HCT116 (cell line): ENCODE measurements around the gene PSTPIP2. TPM values are rescaled to one million over a fixed set of nuclear protein-coding genes. Genes with fewer than 3 reads are reported as not detected.

Experiments
- ATAC-seq: fragments of 200-7000 bp; cut with Tn5 transposase; 2 replicates; pipeline ENCODE4 v1.9.1; 2020; ENCODE audit warnings: mild to moderate bottlenecking, moderate library complexity
- BruUV-seq: library from RNA; stranded (reverse); fragments of 400-500 nt; replicated peaks from 2 replicates; lab custom pipeline; 2021; lab: Mats Ljungman, UMichigan
- CTCF ChIA-PET: fragments of 300-600 bp; sonication (Branson Sonifier 250); formaldehyde crosslinking; loops from one replicate; lab custom pipeline; 2021; ENCODE audit warnings: antibody characterized with exemption; lab: Charles Lee
- POLR2A ChIA-PET: fragments of 300-600, 350-600 bp; sonication (Branson Sonifier 250); formaldehyde crosslinking; loops from one replicate; lab custom pipeline; 2021; ENCODE audit warnings: antibody characterized with exemption; lab: Charles Lee
- RAD21 ChIA-PET, 2 experiments: fragments of 300-600 bp; sonication (Branson Sonifier 250); formaldehyde crosslinking; loops; one replicate each; lab custom pipeline; 2023; ENCODE audit warnings: low total read pairs in 2 of 2; ENCODE audit not compliant: uncharacterized antibody in 2 of 2, unreplicated experiment in 2 of 2, low non-redundant PET in 1 of 2; lab: Charles Lee
- DNase-seq: peaks from one replicate; pipeline ENCODE4 v3.0.0-alpha.2; 2010; ENCODE audit warnings: low read depth, low spot score
- H2AFZ ChIP-seq: fragments of 200-600 bp; shearing (Covaris generic), sonication (generic); 2 replicates; pipeline ENCODE4 v1.6.1; 2017; ENCODE audit warnings: low read depth, mixed run types, mixed read lengths, antibody characterized with exemption, low read length; ENCODE audit not compliant: poor library complexity, severe bottlenecking
- H3K27ac ChIP-seq: 2 replicates; pipeline ENCODE4 v1.5.1; 2012; ENCODE audit warnings: low read depth, low read length
- H3K27me3 ChIP-seq: fragments of 200-600 bp; sonication (generic); 2 replicates; pipeline ENCODE4 v1.6.1; 2016; ENCODE audit warnings: mixed run types, low read length, mixed read lengths; ENCODE audit not compliant: insufficient read depth
- H3K36me3 ChIP-seq, 2 experiments: fragments of 200-500 bp in 1 of 2; fragments of 200-600 bp in 1 of 2; sonication (Bioruptor generic) in 1 of 2; sonication (generic) in 1 of 2; 2 replicates each; pipeline versions ENCODE4 v1.5.1 to v1.6.1; 2014 to 2016; ENCODE audit warnings: low read length in 2 of 2, inconsistent platforms in 1 of 2, mixed read lengths in 1 of 2, mixed run types in 1 of 2; ENCODE audit not compliant: insufficient read depth in 2 of 2, control insufficient read depth in 1 of 2
- H3K4me1 ChIP-seq, 2 experiments: fragments of 200-600 bp in 1 of 2; sonication (generic) in 1 of 2; 2 replicates each; pipeline versions ENCODE4 v1.5.1 to v1.6.1; 2012 to 2017; ENCODE audit warnings: low read length in 2 of 2, inconsistent platforms in 1 of 2, mild to moderate bottlenecking in 1 of 2, mixed read lengths in 1 of 2, mixed run types in 1 of 2, moderate library complexity in 1 of 2; ENCODE audit not compliant: insufficient read depth in 2 of 2, control insufficient read depth in 1 of 2
- H3K4me2 ChIP-seq: fragments of 200-600 bp; sonication (generic); 2 replicates; pipeline ENCODE4 v1.6.1; 2017; ENCODE audit warnings: mixed run types, low read length, mixed read lengths
- H3K4me3 ChIP-seq, 2 experiments: fragments of 200-600 bp in 1 of 2; sonication (generic) in 1 of 2; replicated peaks in 1 of 2; 2 replicates each; pipeline ENCODE4 v1.5.1; 2011 to 2016; ENCODE audit warnings: low read length in 2 of 2, control low read depth in 1 of 2, low read depth in 1 of 2, mild to moderate bottlenecking in 1 of 2, mixed read lengths in 1 of 2, mixed run types in 1 of 2
- H3K79me2 ChIP-seq: fragments of 200-600 bp; sonication (generic); 2 replicates; pipeline ENCODE4 v1.6.1; 2017; ENCODE audit warnings: mild to moderate bottlenecking, mixed run types, low read length, moderate library complexity, mixed read lengths; ENCODE audit not compliant: insufficient read depth
- H3K9ac ChIP-seq: fragments of 200-600 bp; sonication (generic); 2 replicates; pipeline ENCODE4 v1.6.1; 2016; ENCODE audit warnings: low read length, mixed read lengths
- H3K9me2 ChIP-seq: fragments of 200-600 bp; sonication (generic), shearing (Covaris generic); 2 replicates; pipeline ENCODE4 v1.6.1; 2017; ENCODE audit warnings: mixed run types, mild to moderate bottlenecking, moderate library complexity; ENCODE audit not compliant: insufficient read depth
- H3K9me3 ChIP-seq, 2 experiments: fragments of 200-500 bp in 1 of 2; fragments of 200-600 bp in 1 of 2; sonication (Bioruptor generic) in 1 of 2; sonication (generic) in 1 of 2; 2 replicates each; pipeline ENCODE4 v1.6.1; 2014 to 2017; ENCODE audit warnings: low read length in 2 of 2, mixed read lengths in 2 of 2, inconsistent platforms in 1 of 2, low read depth in 1 of 2, mild to moderate bottlenecking in 1 of 2, mixed run types in 1 of 2, moderate library complexity in 1 of 2; ENCODE audit not compliant: control insufficient read depth in 1 of 2, insufficient read depth in 1 of 2
- H4K20me1 ChIP-seq: fragments of 200-600 bp; sonication (generic), shearing (Covaris generic); 2 replicates; pipeline ENCODE4 v1.6.1; 2017; ENCODE audit warnings: mixed run types, mild to moderate bottlenecking, moderate library complexity; ENCODE audit not compliant: insufficient read depth
- CBX3 ChIP-seq: IDR thresholded peaks from 2 replicates; pipeline ENCODE4 v1.6.1; 2012; ENCODE audit warnings: low read depth
- CTCF ChIP-seq, 3 experiments: fragments of 200-600 bp in 1 of 3; sonication (generic) in 1 of 3; IDR thresholded peaks in 2 of 3; conservative IDR thresholded peaks in 1 of 3; 2 replicates each; pipeline ENCODE4 v1.5.1; 2012 to 2017; ENCODE audit warnings: low read depth in 2 of 3, low read length in 2 of 3, antibody characterized with exemption in 1 of 3, borderline replicate concordance in 1 of 3, control low read depth in 1 of 3, mild to moderate bottlenecking in 1 of 3, mixed read lengths in 1 of 3, mixed run types in 1 of 3, moderate library complexity in 1 of 3; ENCODE audit not compliant: insufficient read depth in 1 of 3
- ELF1 ChIP-seq: IDR thresholded peaks from 2 replicates; pipeline ENCODE4 v1.6.1; 2012; ENCODE audit warnings: low read depth, borderline replicate concordance
- EZH2phosphoT487 ChIP-seq: fragments of 200-600 bp; IDR thresholded peaks from 2 replicates; pipeline ENCODE4 v1.6.1; 2018; ENCODE audit warnings: antibody characterized with exemption, borderline replicate concordance
- RAD21 ChIP-seq: IDR thresholded peaks from 2 replicates; pipeline ENCODE4 v1.6.1; 2012; ENCODE audit warnings: low read depth, mild to moderate bottlenecking
- intact Hi-C: fragments of 100-400 bp; cut with micrococcal nuclease; formaldehyde crosslinking; loops from 2 replicates; pipeline ENCODE4 v1.10.0; 2022
- total RNA-seq: library from RNA; stranded (reverse); gene quantifications from one replicate; pipeline ENCODE4 v1.2.1, GENCODE V29; 2021; ENCODE audit not compliant: unreplicated experiment

PSTPIP2 gene
- total RNA-seq, 1 experiment from 2014 or later: 20.0 TPM

GRCh38 chr18:45976566-45976965 is 95.5 kb downstream of the PSTPIP2 start:
- H3K27ac ChIP-seq: no peak overlapping the region
- no peak overlapping the region for H2AFZ ChIP-seq
- no peaks in the 10 kb centered on the region for H3K9me3 ChIP-seq
- no peaks in the 10 kb centered on the region for H3K9me2 ChIP-seq
- ChIA-PET RAD21 (no interaction called here), CTCF (no interaction called here), POLR2A (no interaction called here)
- intact Hi-C loops: no loop called here
- no peak overlapping the region for H3K9ac ChIP-seq
- no peak overlapping the region for H3K4me2 ChIP-seq
- no peaks in the 10 kb centered on the region for H3K36me3 ChIP-seq
- no peak for TF ChIP-seq EZH2phosphoT487
- TF ChIP-seq CBX3: no peak
- peaks cover 5 to 8% of the 10 kb centered on the region in 2 experiments; a peak in 3 of 4 replicates for H3K4me1 ChIP-seq
- no peak for ATAC-seq
- no TSS peak for BruUV-seq
- H4K20me1 ChIP-seq: no peaks in the 10 kb centered on the region
- no peaks in the 10 kb centered on the region for H3K27me3 ChIP-seq
- no peaks in the 10 kb centered on the region for H3K79me2 ChIP-seq
- DNase-seq: no peak
- H3K4me3 ChIP-seq: no peak overlapping the region

GRCh38 chr18:45974088-45974536 is 97.9 kb downstream of the PSTPIP2 start:
- ChIA-PET RAD21 (interaction anchor here in 1 of 2 experiments (0.7 to 1.8 kb wide), 2 partner anchors 66 to 99 kb away, joined by 4 to 5 read pairs; no protein-coding TSS in a partner anchor), POLR2A (no interaction called here), CTCF (interaction anchor here (0.9 to 2.9 kb wide), 4 partner anchors 50 to 684 kb away, joined by 3 to 18 read pairs (median 6); no protein-coding TSS in a partner anchor)
- Histone ChIP-seq H3K27me3 (no peaks in the 10 kb centered on the region), H2AFZ (peak overlapping the region; percentile 50), H3K9me2 (no peaks in the 10 kb centered on the region), H3K9ac (no peak overlapping the region), H3K27ac (no peak overlapping the region), H3K36me3 (no peaks in the 10 kb centered on the region), H3K79me2 (no peaks in the 10 kb centered on the region), H3K4me1 (peaks cover 5 to 8% of the 10 kb centered on the region in 2 experiments; a peak in 3 of 4 replicates), H3K4me2 (peak overlapping the region; percentile 62), H3K9me3 (no peaks in the 10 kb centered on the region), H3K4me3 (peak overlapping the region; percentile 14 to 20; a peak in 3 of 4 replicates), H4K20me1 (no peaks in the 10 kb centered on the region)
- DNase-seq (peak; percentile 63), ATAC-seq (peak; percentile 86)
- BruUV-seq: no TSS peak
- TF ChIP-seq CTCF (IDR thresholded peaks at IDR 0.05 in 2 of 3, conservative IDR thresholded peaks at IDR 0.05 in 1 of 3; ENCODE audit: borderline replicate concordance in 1 of 3, insufficient read depth in 1 of 3, low read depth in 2 of 3, low read length in 2 of 3) (peak; percentile 76 to 86 (median 78); a peak in 5 of 6 replicates), RAD21 (peak; percentile 89), ELF1 (no peak)
- intact Hi-C loops: loop anchor here (1.0 to 2.0 kb wide), 5 partner anchors 49 to 309 kb away; partner anchors contain the start of gene PSTPIP2
